Activated T-cell treated with anti-CD3 and anti-CD28 coated beads, Interleukin-2, amount 50 U/mL, for 72 hours (primary cell): ENCODE results near the gene PUS3. TPM values are rescaled to one million over a fixed set of nuclear protein-coding genes. Genes with fewer than 3 reads are reported as not detected.

ENCODE experiments used
- ATAC-seq, 2 donors: fragments of 150-1000 bp; cut with Tn5 transposase; replicated peaks in 1 of 2; 2 replicates each; pipeline ENCODE4 v1.10.0; 2021; ENCODE audit warnings: moderate library complexity in 2 of 2, mild to moderate bottlenecking in 1 of 2
- DNase-seq, 2 donors: peaks; one replicate each; pipeline ENCODE4 v3.0.0; 2021 to 2022; ENCODE audit warnings: mixed read lengths in 1 of 2
- H3K27ac Mint-ChIP-seq: one replicate; pipeline ENCODE4 v1.8.0; 2022; ENCODE audit warnings: mild to moderate bottlenecking, moderate library complexity, mixed read lengths
- H3K27me3 Mint-ChIP-seq: one replicate; pipeline ENCODE4 v1.8.0; 2022; ENCODE audit warnings: low read depth, mixed read lengths
- H3K36me3 Mint-ChIP-seq, 2 donors: one replicate each; pipeline ENCODE4 v1.8.0; 2022; ENCODE audit warnings: mixed read lengths in 2 of 2, mild to moderate bottlenecking in 1 of 2; ENCODE audit not compliant: insufficient read depth in 2 of 2
- H3K4me1 Mint-ChIP-seq: one replicate; pipeline ENCODE4 v1.8.0; 2022; ENCODE audit warnings: low read depth, mixed read lengths
- H3K4me3 Mint-ChIP-seq, 2 donors: one replicate each; pipeline ENCODE4 v1.8.0; 2022; ENCODE audit warnings: mild to moderate bottlenecking in 2 of 2, mixed read lengths in 2 of 2, moderate library complexity in 2 of 2
- H3K9me3 Mint-ChIP-seq, 2 donors: one replicate each; pipeline ENCODE4 v1.8.0; 2022; ENCODE audit warnings: mixed read lengths in 2 of 2
- total RNA-seq, 2 donors: library from RNA; stranded (reverse); gene quantifications; one replicate each; pipeline ENCODE4 v1.2.3, GENCODE V29; 2022

PUS3 gene
- total RNA-seq, 2 donors from 2014 or later = 14.0 to 17.5 TPM

- peaks cover 15 to 16% of the 10 kb centered on the region in 2 donors for H3K36me3 Mint-ChIP-seq
Measured at GRCh38 chr11:125846188-125846587, 56.8 kb downstream of the PUS3 start.

More at GRCh38 chr11:125846188-125846587, 56.8 kb downstream of the PUS3 start:
- Mint-ChIP-seq H3K27ac (no peak overlapping the region), H3K9me3 (peaks cover 13 to 18% of the 10 kb centered on the region in 2 donors), H3K4me3 (no peak overlapping the region), H3K4me1 (no peaks in the 10 kb centered on the region), H3K27me3 (no peaks in the 10 kb centered on the region)
- ATAC-seq (no peak), DNase-seq (no peak)

Other genes with a start within 250 kb of the PUS3 start
- under 1 TPM in 1 of 2 donors, not detected in 1; 0.23 TPM for gene ACRV1, start 222.4 kb downstream of the PUS3 start, total RNA-seq
- not detected for gene PATE1, start 156.9 kb downstream of the PUS3 start, total RNA-seq
- gene PATE2, start 124.4 kb downstream of the PUS3 start, total RNA-seq = under 1 TPM in 1 of 2 donors, not detected in 1; 0.14 TPM
- gene PATE3, start 115.1 kb downstream of the PUS3 start, total RNA-seq = not detected
- gene PATE4, start 69.9 kb downstream of the PUS3 start, total RNA-seq = not detected
- gene HYLS1, start 15.5 kb downstream of the PUS3 start, total RNA-seq = 1 to 10 TPM; 8.9 to 9.7 TPM
- under 1 TPM; 0.32 to 0.38 TPM for gene DDX25, start 1.3 kb upstream of the PUS3 start, total RNA-seq
- not detected for gene VSIG10L2, start 42.8 kb upstream of the PUS3 start, total RNA-seq
- gene CDON, start 159.7 kb upstream of the PUS3 start, total RNA-seq = 1 to 10 TPM; 1.3 to 1.9 TPM